ENCODE data around the gene FGD3.

Gene FGD3

GRCh38 chr9:93039456-93039855, 92.1 kb downstream of the FGD3 start:
- H3K4me1 ChIP-seq (ENCODE audit: insufficient read depth, low read length), result no peaks in the 10 kb centered on the region
- DNase-seq, result no peak
- no peak for TF ChIP-seq CTCF (IDR thresholded peaks at IDR 0.05; ENCODE audit: borderline replicate concordance, extremely low read depth, low read length, poor library complexity, severe bottlenecking)
- TF ChIP-seq EZH2 (IDR thresholded peaks at IDR 0.05; ENCODE audit: borderline replicate concordance, low read depth, low read length, severe bottlenecking), result no peak

GRCh38 chr9:93039976-93040375, 92.7 kb downstream of the FGD3 start:
- Histone ChIP-seq H3K9me3 (ENCODE audit: insufficient read depth, low read length, severe bottlenecking) (no peaks in the 10 kb centered on the region), H3K27ac (ENCODE audit: low read length) (no peak overlapping the region), H2AFZ (ENCODE audit: low read depth, low read length) (no peak overlapping the region), H3K4me2 (ENCODE audit: insufficient read depth, low read length) (no peak overlapping the region), H3K4me3 (ENCODE audit: low read depth in 1 of 2, low read length in 2 of 2) (no peak overlapping the region), H3K27me3 (ENCODE audit: insufficient read depth, low read length, poor library complexity) (no peaks in the 10 kb centered on the region), H4K20me1 (ENCODE audit: insufficient read depth, low read length) (no peaks in the 10 kb centered on the region), H3K4me1 (ENCODE audit: insufficient read depth, low read length) (no peaks in the 10 kb centered on the region), H3K79me2 (ENCODE audit: insufficient read depth, low read length) (no peaks in the 10 kb centered on the region), H3K36me3 (ENCODE audit: insufficient read depth, low read length) (peaks cover 9% of the 10 kb centered on the region), H3K9ac (ENCODE audit: low read depth, low read length) (no peak overlapping the region)
- DNase-seq (no peak), ATAC-seq (ENCODE audit: insufficient read depth, low read depth) (no peak)
- TF ChIP-seq EZH2 (IDR thresholded peaks at IDR 0.05; ENCODE audit: borderline replicate concordance, low read depth, low read length, severe bottlenecking) (no peak), CTCF (IDR thresholded peaks at IDR 0.05; ENCODE audit: borderline replicate concordance, extremely low read depth, low read length, poor library complexity, severe bottlenecking) (no peak)

More at GRCh38 chr9:93039456-93039855, 92.1 kb downstream of the FGD3 start:
- Histone ChIP-seq H2AFZ (ENCODE audit: low read depth, low read length) (no peak overlapping the region), H3K27me3 (ENCODE audit: insufficient read depth, low read length, poor library complexity) (no peaks in the 10 kb centered on the region), H3K79me2 (ENCODE audit: insufficient read depth, low read length) (no peaks in the 10 kb centered on the region), H3K9ac (ENCODE audit: low read depth, low read length) (no peak overlapping the region), H3K4me3 (ENCODE audit: low read depth in 1 of 2, low read length in 2 of 2) (no peak overlapping the region), H3K9me3 (ENCODE audit: insufficient read depth, low read length, severe bottlenecking) (no peaks in the 10 kb centered on the region), H4K20me1 (ENCODE audit: insufficient read depth, low read length) (no peaks in the 10 kb centered on the region), H3K4me2 (ENCODE audit: insufficient read depth, low read length) (no peak overlapping the region), H3K27ac (ENCODE audit: low read length) (no peak overlapping the region), H3K36me3 (ENCODE audit: insufficient read depth, low read length) (peaks cover 14% of the 10 kb centered on the region)
- ATAC-seq (ENCODE audit: insufficient read depth, low read depth), result no peak

- no peaks in the 10 kb centered on the region for H3K4me1 ChIP-seq (ENCODE audit: insufficient read depth, low read length)
- no peak for ATAC-seq (ENCODE audit: insufficient read depth, low read depth)
- peaks cover 5% of the 10 kb centered on the region for H3K36me3 ChIP-seq (ENCODE audit: insufficient read depth, low read length)
- TF ChIP-seq CTCF (IDR thresholded peaks at IDR 0.05; ENCODE audit: borderline replicate concordance, extremely low read depth, low read length, poor library complexity, severe bottlenecking) (no peak), EZH2 (IDR thresholded peaks at IDR 0.05; ENCODE audit: borderline replicate concordance, low read depth, low read length, severe bottlenecking) (no peak)
- H3K9ac ChIP-seq (ENCODE audit: low read depth, low read length), result no peak overlapping the region
- no peaks in the 10 kb centered on the region for H3K27me3 ChIP-seq (ENCODE audit: insufficient read depth, low read length, poor library complexity)
- no peak overlapping the region for H3K4me3 ChIP-seq (ENCODE audit: low read depth in 1 of 2, low read length in 2 of 2)
- no peak overlapping the region for H2AFZ ChIP-seq (ENCODE audit: low read depth, low read length)
- no peak overlapping the region for H3K27ac ChIP-seq (ENCODE audit: low read length)
- no peaks in the 10 kb centered on the region for H4K20me1 ChIP-seq (ENCODE audit: insufficient read depth, low read length)
- H3K9me3 ChIP-seq (ENCODE audit: insufficient read depth, low read length, severe bottlenecking), result no peaks in the 10 kb centered on the region
- no peak for DNase-seq
- no peak overlapping the region for H3K4me2 ChIP-seq (ENCODE audit: insufficient read depth, low read length)
- no peaks in the 10 kb centered on the region for H3K79me2 ChIP-seq (ENCODE audit: insufficient read depth, low read length)
These were observed 93.1 kb downstream of the FGD3 start for GRCh38 chr9:93040409-93040808.
